ENCODE measurements around the gene PHLPP1.

PHLPP1 gene

DNA sequence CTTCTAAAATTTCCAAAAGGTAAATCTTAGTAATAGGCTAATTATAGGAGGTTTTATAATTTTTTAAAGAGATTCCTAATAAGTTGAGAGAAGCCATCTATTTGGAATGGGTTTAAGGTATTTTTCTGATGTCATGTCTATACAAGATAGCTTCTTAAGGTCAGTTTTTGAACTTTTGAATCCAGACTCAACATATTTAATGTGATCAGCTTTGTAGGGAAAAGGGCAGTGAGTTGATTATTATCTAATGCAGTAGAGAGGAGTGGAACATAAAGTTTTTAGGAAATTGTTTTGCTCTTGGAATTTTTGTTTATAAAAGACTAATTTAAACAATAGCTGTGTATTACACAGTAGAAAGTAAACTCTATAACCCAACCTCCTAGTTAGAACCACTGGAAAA lies 96.3 kb downstream of the PHLPP1 start:
- DNase-seq: no peak

DNA sequence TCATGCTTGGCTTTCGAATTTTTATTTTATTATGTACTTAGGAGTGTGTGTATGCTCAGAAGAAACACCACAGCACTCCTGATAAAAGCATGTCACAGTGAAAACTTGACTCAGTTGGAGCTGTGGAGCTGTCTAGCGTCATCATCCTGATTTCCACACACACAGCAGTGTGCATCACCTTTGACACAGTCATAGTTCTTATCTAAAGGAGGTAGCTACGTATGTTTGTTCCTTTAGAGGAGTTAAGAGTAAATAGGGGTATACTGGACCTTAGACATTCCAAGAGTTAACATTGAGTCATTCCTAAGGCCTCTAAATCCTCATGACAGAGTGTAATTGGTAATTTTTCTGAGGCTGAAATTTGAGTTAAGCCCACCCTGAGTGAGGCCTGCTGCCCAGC lies 96.9 kb downstream of the PHLPP1 start:
- no peak for DNase-seq

DNA sequence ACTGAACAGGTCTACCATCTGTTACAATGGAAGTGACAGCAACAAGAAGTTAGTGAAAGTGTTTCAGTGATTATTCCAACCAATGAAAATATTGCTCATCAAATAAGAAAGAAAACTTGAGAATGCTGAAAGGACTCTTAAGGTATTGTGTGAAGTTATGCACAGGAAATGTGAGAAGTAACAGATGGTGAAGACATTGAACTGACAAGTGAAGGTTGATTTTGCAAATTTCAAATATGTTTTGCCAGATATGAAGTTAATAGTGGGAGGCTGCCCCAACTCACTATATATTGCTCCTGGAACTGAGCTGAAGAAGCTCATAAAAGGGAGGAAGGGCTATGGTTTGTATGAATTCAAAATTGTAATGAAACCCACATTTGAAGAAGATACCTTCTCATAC lies 97.5 kb downstream of the PHLPP1 start:
- DNase-seq: no peak

GRCh38 chr18:62814132-62814759 lies 98.9 kb downstream of the PHLPP1 start:
- no peak for DNase-seq

DNA sequence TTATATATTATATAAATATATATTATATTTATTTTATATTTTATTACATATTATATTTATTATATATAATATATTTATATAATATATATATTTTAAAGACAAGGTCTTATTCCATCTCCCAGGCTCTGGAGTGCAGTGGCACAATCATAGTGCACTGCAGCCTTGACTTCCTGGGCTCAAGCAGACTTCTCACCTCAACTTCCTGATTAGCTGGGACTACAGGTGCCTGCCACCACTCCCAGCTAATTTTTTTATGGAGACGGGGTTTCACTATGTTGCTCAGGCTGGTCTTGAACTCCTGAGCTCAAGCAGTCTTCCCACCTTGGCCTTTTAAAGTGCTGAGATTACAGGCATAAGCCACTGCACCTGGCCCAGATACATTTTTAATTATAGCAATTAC lies 110.0 kb downstream of the PHLPP1 start:
- DNase-seq: no peak

DNA sequence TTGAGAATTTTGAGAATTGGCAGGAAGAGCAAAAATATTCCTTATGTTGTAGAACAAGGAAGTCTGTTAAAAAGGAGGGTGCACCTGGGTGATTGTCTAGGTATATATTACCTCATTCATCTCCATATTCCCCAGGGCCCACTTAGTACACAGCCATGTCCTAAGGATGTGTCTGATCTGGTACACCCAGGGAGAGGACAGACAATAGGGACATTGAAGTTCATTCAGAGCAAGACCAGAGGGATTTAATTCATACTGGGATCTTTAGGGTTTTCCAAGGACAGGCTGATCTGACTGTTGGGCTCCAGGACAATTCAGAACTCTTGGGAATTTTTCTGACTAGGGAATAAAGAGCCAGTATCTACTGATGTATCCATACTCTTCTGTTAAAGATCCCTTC lies 112.1 kb downstream of the PHLPP1 start:
- no peak for DNase-seq

DNA sequence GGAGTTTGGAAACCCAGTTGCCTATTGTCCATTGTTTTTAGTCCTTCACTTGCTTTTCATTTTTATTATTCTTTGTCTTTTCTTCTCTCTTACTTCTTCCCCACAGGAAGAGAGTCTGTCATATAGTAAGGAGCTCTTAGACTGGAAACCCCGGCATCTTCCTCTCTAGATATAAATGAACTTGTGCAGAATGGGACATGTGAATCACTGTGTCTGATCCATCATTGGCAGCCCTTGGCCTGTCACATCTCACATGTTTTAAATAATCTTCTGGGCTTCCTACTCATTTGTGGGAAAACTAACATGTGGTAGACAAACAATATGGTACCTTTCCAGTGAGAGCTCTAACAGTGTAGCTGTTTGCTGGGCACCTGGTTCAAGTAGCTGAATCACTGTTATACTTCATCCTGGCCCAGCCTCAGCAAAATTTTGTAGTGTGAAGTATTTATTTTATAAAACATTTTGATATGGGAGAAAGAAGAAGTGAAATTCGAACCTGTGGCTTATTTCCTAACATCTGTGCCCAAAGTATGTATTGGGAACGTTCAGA lies 112.8 kb downstream of the PHLPP1 start:
- peak in 2 of 4 experiments; percentile 3 to 8 for DNase-seq

DNA sequence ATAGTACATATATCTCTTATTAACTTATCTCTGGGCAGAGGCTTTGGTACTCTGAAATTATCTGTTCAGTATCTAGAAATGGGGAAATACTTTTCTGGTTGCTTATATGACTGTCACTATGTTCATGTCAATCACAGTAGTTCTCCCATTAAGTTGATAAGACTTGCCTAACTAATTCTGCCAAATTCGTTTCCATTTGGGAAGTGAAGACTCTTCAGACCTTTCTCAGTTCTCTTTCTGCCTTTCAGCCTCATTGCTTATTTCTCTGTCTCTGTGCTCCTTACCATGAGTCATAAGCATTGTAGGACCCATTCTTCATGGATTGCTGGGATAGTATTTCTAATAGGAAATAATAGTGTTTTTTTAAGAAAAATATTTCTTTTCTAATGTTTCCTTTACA lies 113.5 kb downstream of the PHLPP1 start:
- DNase-seq: peak; percentile 5 to 52 (median 32)

- DNase-seq: no peak
Measured at GRCh38 chr18:62829936-62830335, 114.6 kb downstream of the PHLPP1 start.

DNA sequence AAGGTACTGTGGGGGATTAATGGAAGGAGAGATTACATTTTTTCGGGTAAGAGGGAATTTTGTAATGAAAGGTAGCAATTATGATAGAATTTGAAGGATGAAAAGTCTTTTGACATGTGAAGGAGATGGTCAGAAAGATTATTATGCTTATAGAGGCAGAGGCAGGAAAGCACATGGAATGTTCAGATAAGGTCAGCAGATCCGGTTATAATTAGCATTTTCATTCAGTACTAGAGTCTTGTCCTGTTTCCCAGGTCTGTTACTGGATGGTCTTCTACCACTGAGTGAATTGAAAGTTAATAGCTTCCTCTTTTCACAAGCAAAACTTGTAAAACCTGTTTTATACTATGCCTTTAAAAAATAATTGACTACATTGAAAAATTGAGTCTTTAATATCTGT lies 116.9 kb downstream of the PHLPP1 start:
- DNase-seq: peak in 1 of 4 experiments; percentile 9

- no peak for DNase-seq
Measured at GRCh38 chr18:62833494-62833893, 118.2 kb downstream of the PHLPP1 start.

- DNase-seq: no peak
Measured at GRCh38 chr18:62834715-62835114, 119.4 kb downstream of the PHLPP1 start.

- DNase-seq: no peak
Measured at GRCh38 chr18:62837011-62837410, 121.7 kb downstream of the PHLPP1 start.

DNA sequence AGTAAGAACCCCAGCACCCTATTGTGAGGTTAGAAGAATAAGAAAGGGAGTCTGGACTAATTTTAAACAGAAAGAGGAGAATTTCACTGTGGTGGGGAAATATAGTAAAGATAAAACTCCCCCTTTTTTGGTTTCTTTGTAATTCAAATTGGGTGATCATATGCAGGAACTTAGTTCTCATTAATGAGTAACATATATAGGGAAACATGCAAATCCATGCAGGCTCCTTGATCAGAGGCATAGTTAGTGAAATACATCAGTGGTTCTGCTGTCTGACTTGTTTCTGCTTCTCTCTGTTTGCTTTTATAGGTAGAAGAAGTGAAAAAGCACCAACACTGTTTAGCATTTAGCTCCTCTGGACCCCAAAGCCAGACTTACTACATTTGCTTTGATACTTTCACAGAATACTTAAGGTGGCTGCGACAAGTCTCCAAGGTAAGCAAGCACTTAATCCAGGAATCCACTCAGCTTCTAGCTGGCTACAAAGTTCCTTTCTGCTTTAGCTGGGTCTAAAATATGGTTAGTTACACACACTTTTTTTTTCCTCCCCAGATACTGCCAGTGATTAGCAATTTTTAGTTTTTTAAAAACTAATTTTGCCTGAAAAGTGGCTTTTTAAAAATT lies 123.2 kb downstream of the PHLPP1 start:
- peak in 1 of 4 experiments; percentile 11 for DNase-seq

DNA sequence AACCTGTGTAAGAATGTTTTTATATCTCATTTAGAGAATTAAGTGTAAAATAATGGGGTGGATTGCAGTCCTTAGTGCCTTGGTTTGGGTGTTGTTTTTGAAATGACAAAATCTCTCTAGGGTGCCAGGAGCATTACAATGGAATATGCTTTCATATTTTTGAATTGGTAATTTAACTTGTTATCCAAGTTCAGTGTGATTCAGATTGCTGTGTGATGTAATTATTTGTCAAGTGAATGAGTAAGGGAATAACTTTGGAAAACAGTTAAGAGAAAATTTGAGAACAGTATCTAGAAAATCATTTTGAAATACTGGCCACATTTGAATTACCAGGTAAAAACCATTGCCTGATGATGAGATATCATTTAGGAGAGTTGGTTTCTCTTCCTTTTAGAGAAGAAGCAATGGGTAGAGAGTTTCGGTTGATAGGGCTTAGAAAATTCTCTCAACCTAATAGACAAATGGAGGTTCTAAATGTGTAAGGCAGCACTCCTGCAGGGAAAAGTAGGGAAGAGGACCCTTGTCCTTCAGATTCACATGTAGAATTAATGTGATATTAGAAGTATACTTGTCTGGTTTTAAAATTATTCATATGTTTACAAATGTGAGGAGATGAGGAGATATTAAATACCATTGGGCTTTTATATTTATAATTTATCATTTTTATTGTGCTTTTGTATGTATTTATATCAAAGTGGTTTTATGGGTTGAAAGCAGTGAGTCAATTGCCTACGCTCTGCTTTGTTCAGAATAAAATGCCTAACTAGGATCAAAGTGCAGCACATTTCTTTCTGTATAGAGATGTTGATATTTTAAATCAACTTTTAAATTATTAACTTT lies 124.8 kb downstream of the PHLPP1 start:
- no peak for DNase-seq

GRCh38 chr18:62841405-62841804 lies 126.1 kb downstream of the PHLPP1 start:
- DNase-seq: no peak

DNA sequence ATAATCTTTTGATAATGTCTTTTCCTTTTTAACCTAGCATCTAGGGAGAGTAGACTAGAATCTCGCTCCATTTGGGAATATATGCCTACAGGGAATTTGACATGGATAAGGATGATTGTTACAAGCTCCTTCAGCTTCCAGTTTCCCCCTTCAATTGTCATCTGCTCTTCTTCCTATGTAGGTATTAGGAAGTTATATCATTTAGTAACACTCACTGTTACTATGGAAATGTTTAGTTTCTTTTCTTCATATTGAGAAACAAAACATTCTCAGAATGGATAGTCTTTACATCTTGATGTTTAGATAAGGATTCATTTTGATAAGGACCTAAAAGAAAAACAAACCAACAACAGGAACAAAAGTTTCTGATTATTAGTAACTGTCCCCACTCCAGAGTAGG lies 127.6 kb downstream of the PHLPP1 start:
- peak in 1 of 4 experiments; percentile 12 for DNase-seq

GRCh38 chr18:62844850-62845643 lies 129.7 kb downstream of the PHLPP1 start:
- no peak for DNase-seq

DNA sequence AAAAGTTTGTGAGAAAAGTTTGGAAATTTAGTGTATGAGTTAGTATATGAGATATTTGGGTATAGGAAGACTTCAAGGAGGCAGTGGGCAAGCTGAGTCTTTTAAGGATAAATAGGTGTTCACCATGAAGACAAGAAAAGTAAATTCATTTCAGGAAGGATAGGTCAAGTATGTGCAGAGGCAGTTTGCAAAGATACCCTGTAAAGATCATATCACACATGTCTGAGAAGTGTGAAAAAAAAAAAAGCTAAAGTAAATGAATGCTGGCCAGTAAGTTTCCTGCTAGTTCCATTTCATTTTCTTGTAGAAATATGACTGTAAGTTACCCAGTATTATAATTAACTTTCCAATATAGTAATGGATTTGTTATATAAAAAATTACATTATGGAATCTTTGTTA lies 131.0 kb downstream of the PHLPP1 start:
- no peak for DNase-seq

GRCh38 chr18:62847081-62847480 lies 131.7 kb downstream of the PHLPP1 start:
- DNase-seq: no peak

DNA sequence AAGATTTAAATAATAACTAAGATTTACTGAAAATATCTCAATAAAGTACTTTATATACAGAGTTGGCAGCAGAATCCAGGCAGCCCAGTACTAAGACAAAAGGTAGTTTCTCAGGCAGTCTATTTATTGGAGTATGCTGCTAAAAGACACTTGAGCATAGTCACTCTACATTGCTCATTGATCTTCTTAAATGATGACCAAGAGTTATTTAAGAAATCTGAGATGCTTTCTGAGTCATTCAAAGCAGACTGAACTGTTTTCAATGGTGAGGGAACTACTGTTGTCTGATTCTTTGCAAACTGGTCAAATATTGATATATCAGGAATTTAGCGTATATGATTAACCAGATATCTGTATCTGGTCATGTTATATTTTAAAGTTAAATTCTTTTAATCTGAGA lies 133.6 kb downstream of the PHLPP1 start:
- DNase-seq: no peak

GRCh38 chr18:62850619-62851306 lies 135.4 kb downstream of the PHLPP1 start:
- DNase-seq: no peak

All from suppressor macrophage (primary cell).